GM06990 (cell line): ENCODE data around the gene FAM20C.

Source experiments
- DNase-seq: peaks from one replicate; pipeline ENCODE4 v3.0.0-alpha.2; 2011; ENCODE audit not compliant: insufficient read length; ENCODE audit errors: extremely low read depth
- H3K27me3 ChIP-seq: replicated peaks from 2 replicates; pipeline ENCODE4 v1.6.0; 2011; ENCODE audit warnings: low read length; ENCODE audit not compliant: control insufficient read depth, insufficient read depth
- H3K36me3 ChIP-seq: 2 replicates; pipeline ENCODE4 v1.5.1; 2011; ENCODE audit warnings: low read length; ENCODE audit not compliant: control insufficient read depth, insufficient read depth
- H3K4me3 ChIP-seq: replicated peaks from 2 replicates; pipeline ENCODE4 v1.5.1; 2011; ENCODE audit warnings: low read depth, mild to moderate bottlenecking, control low read depth, low read length
- TF ChIP-seq, protein P1 (sequence below): IDR thresholded peaks from 2 replicates; pipeline ENCODE4 v1.5.1; 2011; ENCODE audit warnings: low read length, control low read depth, mild to moderate bottlenecking, inconsistent platforms; ENCODE audit not compliant: insufficient read depth, poor library complexity, severe bottlenecking

The FAM20C gene

DNA sequence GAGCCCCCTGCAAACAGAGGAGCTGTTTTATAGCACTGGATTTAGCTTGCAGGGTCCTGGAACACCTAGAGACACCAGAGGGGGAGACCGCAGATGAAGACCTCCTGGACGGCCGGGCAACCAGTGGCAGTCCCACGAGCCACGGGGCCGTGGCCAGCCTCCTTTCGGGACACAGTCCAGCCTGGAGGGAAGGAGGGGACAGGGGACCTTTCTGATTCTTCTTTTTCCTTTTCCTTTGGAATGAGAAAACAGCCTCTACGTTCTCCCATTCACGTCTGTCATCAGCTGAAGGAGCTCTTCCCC lies 35.4 kb upstream of the FAM20C start:
- DNase-seq: no peak
- no peak overlapping the region for H3K4me3 ChIP-seq
- TF ChIP-seq, protein P1, sequence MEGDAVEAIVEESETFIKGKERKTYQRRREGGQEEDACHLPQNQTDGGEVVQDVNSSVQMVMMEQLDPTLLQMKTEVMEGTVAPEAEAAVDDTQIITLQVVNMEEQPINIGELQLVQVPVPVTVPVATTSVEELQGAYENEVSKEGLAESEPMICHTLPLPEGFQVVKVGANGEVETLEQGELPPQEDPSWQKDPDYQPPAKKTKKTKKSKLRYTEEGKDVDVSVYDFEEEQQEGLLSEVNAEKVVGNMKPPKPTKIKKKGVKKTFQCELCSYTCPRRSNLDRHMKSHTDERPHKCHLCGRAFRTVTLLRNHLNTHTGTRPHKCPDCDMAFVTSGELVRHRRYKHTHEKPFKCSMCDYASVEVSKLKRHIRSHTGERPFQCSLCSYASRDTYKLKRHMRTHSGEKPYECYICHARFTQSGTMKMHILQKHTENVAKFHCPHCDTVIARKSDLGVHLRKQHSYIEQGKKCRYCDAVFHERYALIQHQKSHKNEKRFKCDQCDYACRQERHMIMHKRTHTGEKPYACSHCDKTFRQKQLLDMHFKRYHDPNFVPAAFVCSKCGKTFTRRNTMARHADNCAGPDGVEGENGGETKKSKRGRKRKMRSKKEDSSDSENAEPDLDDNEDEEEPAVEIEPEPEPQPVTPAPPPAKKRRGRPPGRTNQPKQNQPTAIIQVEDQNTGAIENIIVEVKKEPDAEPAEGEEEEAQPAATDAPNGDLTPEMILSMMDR: no peak
- H3K36me3 ChIP-seq: no peaks in the 10 kb centered on the region
- no peaks in the 10 kb centered on the region; the same call in 1 of the 2 replicates for H3K27me3 ChIP-seq

DNA sequence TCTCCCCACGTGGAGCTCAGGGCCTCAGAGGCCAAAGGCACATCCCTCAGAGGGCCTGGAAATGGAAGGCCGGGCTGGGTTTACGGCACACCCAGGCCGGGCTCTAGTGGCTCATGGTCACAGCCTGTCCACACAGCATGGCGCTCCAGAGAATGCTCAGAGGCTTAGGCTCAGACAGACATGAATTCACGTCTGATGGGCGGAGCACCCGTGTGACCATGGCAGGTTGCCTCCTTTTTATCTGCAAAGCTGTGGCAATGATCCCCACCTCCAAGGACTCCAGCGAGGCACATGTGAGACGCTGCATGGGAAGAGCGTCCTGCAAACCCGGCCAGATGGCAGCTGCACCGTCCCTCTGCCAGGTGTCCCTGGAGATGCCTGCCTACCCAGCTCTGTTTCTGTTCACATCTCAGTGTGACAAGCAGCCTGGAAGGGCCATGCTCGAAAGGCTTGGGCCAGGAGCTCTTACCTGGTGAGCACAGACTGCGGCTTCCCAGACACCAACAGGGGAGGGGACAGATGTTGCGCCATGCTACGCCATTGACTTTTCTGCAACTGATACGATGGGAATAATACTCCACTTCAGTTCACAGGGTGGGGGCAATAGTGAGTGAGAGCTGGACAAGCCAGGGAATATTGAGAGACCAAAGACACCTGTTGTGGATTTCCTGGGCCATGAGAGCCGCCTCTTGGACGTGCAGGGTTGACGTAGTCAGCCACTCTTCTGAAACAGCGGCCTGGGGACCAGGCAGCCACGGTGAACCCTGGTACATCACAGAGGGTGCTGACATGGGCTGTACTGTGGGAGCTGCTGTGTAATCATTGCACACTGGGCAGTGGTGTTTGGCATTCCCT lies 34.4 kb upstream of the FAM20C start:
- no peak for DNase-seq
- no peaks in the 10 kb centered on the region; the same call in 1 of the 2 replicates for H3K27me3 ChIP-seq

DNA sequence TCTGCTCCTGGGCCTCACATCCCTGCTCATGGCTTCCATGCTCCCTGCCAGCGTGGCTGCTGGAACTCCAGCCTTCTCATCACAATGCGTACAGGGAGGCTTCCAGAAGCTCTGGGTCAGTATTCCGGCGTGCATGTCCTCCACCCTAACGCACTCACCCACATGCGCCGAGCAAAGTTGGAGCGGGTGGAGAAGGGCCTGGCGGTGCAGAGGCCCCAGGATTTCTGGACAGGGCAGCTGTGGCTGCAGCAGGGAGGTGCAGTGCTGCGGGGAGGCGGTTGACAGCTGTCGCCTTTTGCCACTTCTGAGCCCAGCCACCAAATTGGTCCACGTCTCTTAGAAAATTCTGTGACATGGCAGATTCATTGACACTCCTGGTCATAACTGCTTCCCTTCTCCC lies 33.6 kb upstream of the FAM20C start:
- no peaks in the 10 kb centered on the region; the same call in 1 of the 2 replicates for H3K27me3 ChIP-seq
- H3K4me3 ChIP-seq: no peak overlapping the region
- DNase-seq: no peak
- no peaks in the 10 kb centered on the region for H3K36me3 ChIP-seq
- TF ChIP-seq, protein P1: no peak

More for the DNA sequence above, 34.4 kb upstream of the FAM20C start:
- H3K36me3 ChIP-seq: no peaks in the 10 kb centered on the region
- H3K4me3 ChIP-seq: no peak overlapping the region
- TF ChIP-seq, protein P1: no peak

DNA sequence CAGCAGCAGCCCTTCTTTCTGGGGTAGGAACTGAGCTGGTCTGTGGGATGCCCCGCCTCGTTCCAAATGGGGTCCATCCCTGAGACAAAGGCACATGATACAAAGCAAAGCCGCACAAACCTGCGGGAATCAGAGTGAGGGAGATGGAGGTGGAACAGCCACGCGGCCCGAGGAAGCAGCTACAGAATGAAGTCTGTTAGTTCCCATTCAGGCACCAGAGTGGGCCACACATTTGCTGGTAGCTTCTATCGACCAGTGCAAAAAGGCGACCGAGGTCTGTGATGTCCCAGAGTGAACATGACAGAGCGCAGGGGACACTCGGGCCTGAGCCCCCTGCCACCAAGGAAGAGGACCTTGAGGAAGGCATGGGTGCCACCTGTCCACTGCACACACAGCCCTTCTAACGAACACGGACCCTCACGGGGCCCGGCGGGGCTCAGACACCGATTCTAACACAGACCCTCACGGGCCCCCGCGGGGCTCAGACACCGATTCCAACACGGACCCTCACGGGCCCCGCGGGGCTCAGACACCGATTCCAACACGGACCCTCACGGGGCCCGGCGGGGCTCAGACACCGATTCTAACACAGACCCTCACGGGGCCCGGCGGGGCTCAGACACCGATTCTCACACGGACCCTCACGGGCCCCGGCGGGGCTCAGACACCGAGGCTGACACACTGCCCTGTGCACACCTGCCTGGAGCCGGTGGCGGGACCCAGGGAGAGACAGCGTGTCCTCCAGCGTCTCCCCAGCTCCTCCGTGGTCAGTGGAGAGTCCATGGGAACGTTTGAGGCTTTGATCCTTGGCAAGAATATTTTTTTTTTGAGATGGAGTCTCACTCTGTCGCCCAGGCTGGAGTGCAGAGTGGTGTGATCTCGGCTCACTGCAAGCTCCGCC lies 32.8 kb upstream of the FAM20C start:
- Histone ChIP-seq H3K36me3 (no peaks in the 10 kb centered on the region), H3K27me3 (no peaks in the 10 kb centered on the region; the same call in 1 of the 2 replicates)

DNA sequence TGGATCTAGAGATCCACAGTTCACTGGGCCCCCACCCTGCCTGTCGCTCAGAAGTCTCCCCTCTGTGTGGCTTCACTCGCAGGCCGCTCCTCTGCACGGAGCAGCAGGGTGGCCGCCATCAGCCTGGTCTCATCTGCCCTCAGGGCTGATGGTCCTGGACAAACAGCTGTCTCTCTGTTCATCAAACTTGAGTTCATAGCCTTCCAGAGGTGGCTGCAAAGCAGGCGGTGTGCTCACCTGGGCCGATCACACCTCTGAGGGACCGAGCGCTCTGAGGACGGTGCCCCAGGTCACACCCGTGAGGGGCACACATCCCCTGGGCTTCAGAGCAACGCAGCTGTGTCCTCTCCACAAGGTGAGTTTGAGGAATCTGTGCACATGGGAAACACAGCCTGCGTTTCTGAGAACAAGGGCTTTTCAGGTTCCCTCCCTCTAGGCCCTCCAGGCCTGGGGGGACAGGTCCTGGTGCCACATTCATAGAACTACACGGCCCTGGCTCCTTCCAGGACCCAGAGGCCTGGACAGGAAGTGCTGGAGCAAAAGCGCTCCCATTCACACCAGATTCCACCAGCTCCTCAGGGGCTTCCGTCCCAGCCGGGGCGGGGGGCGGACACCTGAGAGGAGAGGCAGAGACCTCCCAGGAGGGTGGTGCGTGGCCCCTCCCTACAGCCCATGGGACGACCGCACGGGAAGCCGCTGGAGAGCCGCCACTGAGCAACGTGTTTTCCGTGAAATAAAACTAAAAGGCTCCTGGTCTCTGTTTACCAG lies 31.2 kb upstream of the FAM20C start:
- Histone ChIP-seq H3K27me3 (no peaks in the 10 kb centered on the region; the same call in 1 of the 2 replicates), H3K4me3 (no peak overlapping the region), H3K36me3 (no peaks in the 10 kb centered on the region)
- TF ChIP-seq, protein P1: no peak
- DNase-seq: no peak

More for the DNA sequence above, 32.8 kb upstream of the FAM20C start:
- H3K4me3 ChIP-seq: no peak overlapping the region
- TF ChIP-seq, protein P1: no peak
- DNase-seq: no peak
